ENCODE measurements around the gene FABP6. TPM values are rescaled to one million over a fixed set of nuclear protein-coding genes. Genes with fewer than 3 reads are reported as not detected.

The FABP6 gene
- total RNA-seq, 1 experiment from 2014 or later, result 2.9 TPM

GRCh38 chr5:160181965-160182622 lies 47.2 kb upstream of the FABP6 start:
- TF ChIP-seq PRRX2 (CRISPR knock-in tag; IDR thresholded peaks at IDR 0.05) (no peak), E2F5 (CRISPR knock-in tag; IDR thresholded peaks at IDR 0.05) (no peak), IRF2 (CRISPR knock-in tag; IDR thresholded peaks at IDR 0.05; ENCODE audit: borderline replicate concordance, low read depth) (no peak), E2F1 (CRISPR knock-in tag; IDR thresholded peaks at IDR 0.05) (no peak), TCF7 (CRISPR knock-in tag; IDR thresholded peaks at IDR 0.05; ENCODE audit: low read depth) (no peak), SMAD4 (CRISPR knock-in tag; IDR thresholded peaks at IDR 0.05) (no peak), FOXK1 (CRISPR knock-in tag; IDR thresholded peaks at IDR 0.05) (no peak), ATF2 (CRISPR knock-in tag; IDR thresholded peaks at IDR 0.05; ENCODE audit: borderline replicate concordance, low read depth) (no peak), ZNF317 (CRISPR knock-in tag; IDR thresholded peaks at IDR 0.05; ENCODE audit: borderline replicate concordance, low read depth) (no peak), KAT7 (CRISPR knock-in tag; IDR thresholded peaks at IDR 0.05; ENCODE audit: borderline replicate concordance) (no peak), ZNF263 (CRISPR knock-in tag; IDR thresholded peaks at IDR 0.05; ENCODE audit: low read depth) (no peak), SMAD3 (CRISPR knock-in tag; IDR thresholded peaks at IDR 0.05; ENCODE audit: borderline replicate concordance) (no peak), MXD4 (CRISPR knock-in tag; IDR thresholded peaks at IDR 0.05; ENCODE audit: borderline replicate concordance) (no peak), FOXJ3 (CRISPR knock-in tag; IDR thresholded peaks at IDR 0.05; ENCODE audit: borderline replicate concordance) (no peak)
- TF ChIP-seq, protein P1, sequence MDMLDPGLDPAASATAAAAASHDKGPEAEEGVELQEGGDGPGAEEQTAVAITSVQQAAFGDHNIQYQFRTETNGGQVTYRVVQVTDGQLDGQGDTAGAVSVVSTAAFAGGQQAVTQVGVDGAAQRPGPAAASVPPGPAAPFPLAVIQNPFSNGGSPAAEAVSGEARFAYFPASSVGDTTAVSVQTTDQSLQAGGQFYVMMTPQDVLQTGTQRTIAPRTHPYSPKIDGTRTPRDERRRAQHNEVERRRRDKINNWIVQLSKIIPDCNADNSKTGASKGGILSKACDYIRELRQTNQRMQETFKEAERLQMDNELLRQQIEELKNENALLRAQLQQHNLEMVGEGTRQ (CRISPR knock-in tag; IDR thresholded peaks at IDR 0.05), result no peak
- TF ChIP-seq, protein P2, sequence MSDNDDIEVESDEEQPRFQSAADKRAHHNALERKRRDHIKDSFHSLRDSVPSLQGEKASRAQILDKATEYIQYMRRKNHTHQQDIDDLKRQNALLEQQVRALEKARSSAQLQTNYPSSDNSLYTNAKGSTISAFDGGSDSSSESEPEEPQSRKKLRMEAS (CRISPR knock-in tag; IDR thresholded peaks at IDR 0.05), result no peak
- TF ChIP-seq, protein P3, sequence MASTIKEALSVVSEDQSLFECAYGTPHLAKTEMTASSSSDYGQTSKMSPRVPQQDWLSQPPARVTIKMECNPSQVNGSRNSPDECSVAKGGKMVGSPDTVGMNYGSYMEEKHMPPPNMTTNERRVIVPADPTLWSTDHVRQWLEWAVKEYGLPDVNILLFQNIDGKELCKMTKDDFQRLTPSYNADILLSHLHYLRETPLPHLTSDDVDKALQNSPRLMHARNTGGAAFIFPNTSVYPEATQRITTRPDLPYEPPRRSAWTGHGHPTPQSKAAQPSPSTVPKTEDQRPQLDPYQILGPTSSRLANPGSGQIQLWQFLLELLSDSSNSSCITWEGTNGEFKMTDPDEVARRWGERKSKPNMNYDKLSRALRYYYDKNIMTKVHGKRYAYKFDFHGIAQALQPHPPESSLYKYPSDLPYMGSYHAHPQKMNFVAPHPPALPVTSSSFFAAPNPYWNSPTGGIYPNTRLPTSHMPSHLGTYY (CRISPR knock-in tag; IDR thresholded peaks at IDR 0.05), result no peak
- TF ChIP-seq, protein P4, sequence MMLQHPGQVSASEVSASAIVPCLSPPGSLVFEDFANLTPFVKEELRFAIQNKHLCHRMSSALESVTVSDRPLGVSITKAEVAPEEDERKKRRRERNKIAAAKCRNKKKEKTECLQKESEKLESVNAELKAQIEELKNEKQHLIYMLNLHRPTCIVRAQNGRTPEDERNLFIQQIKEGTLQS (CRISPR knock-in tag; conservative IDR thresholded peaks at IDR 0.05), result no peak
- TF ChIP-seq, protein P5, sequence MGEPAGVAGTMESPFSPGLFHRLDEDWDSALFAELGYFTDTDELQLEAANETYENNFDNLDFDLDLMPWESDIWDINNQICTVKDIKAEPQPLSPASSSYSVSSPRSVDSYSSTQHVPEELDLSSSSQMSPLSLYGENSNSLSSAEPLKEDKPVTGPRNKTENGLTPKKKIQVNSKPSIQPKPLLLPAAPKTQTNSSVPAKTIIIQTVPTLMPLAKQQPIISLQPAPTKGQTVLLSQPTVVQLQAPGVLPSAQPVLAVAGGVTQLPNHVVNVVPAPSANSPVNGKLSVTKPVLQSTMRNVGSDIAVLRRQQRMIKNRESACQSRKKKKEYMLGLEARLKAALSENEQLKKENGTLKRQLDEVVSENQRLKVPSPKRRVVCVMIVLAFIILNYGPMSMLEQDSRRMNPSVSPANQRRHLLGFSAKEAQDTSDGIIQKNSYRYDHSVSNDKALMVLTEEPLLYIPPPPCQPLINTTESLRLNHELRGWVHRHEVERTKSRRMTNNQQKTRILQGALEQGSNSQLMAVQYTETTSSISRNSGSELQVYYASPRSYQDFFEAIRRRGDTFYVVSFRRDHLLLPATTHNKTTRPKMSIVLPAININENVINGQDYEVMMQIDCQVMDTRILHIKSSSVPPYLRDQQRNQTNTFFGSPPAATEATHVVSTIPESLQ (CRISPR knock-in tag; IDR thresholded peaks at IDR 0.05), result no peak
- ATAC-seq, result no peak
- peaks cover 13% of the 10 kb centered on the region; the same call in 1 of the 2 replicates for H3K27me3 Mint-ChIP-seq (ENCODE audit: low read depth)
- no peak for DNase-seq (ENCODE audit: low spot score)
- H3K9me3 Mint-ChIP-seq, result peaks cover 18% of the 10 kb centered on the region
- peaks cover 17% of the 10 kb centered on the region for H3K36me3 Mint-ChIP-seq
- POLR2A ChIA-PET, result no interaction called here
- CTCF ChIA-PET, result no interaction called here
- H3K4me3 Mint-ChIP-seq, result no peak overlapping the region
- H3K27ac Mint-ChIP-seq, result no peak overlapping the region
- H3K4me1 Mint-ChIP-seq, result peaks cover 26% of the 10 kb centered on the region
